ENCODE results near the gene PAPSS2. TPM values are rescaled to one million over a fixed set of nuclear protein-coding genes. Genes with fewer than 3 reads are reported as not detected.

PAPSS2 gene
- total RNA-seq, 1 experiment from 2014 or later = 22.1 TPM

- TF ChIP-seq, protein P1, sequence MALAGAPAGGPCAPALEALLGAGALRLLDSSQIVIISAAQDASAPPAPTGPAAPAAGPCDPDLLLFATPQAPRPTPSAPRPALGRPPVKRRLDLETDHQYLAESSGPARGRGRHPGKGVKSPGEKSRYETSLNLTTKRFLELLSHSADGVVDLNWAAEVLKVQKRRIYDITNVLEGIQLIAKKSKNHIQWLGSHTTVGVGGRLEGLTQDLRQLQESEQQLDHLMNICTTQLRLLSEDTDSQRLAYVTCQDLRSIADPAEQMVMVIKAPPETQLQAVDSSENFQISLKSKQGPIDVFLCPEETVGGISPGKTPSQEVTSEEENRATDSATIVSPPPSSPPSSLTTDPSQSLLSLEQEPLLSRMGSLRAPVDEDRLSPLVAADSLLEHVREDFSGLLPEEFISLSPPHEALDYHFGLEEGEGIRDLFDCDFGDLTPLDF (CRISPR knock-in tag; IDR thresholded peaks at IDR 0.05) = no peak
- no peak for TF ChIP-seq ATF1 (CRISPR knock-in tag; IDR thresholded peaks at IDR 0.05)
These were observed 112.3 kb downstream of the PAPSS2 start (continued) for GRCh38 chr10:87771871-87772500.

DNA sequence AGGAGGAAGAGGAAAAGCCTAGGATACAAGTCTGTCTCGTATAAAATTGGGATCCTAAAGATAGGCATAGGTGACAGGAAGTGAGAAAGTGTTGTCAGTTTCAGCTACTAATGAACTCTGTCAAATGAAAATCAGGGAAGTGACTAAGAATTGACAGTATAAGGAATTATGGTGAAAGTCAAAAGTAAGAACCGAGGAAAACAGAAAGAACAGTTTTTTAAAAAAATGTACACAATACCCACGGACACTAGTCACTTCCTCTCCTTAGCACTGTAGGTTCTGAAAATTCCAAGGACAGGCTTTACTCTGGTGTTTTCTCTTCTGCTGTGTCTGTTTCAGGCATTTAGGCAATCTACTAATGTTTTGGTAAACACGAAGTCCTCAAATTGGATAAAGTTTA lies 116.1 kb downstream of the PAPSS2 start:
- TF ChIP-seq ZNF671 (CRISPR knock-in tag; IDR thresholded peaks at IDR 0.05) (no peak), FOXP4 (CRISPR knock-in tag; IDR thresholded peaks at IDR 0.05) (no peak)
- TF ChIP-seq, protein P2, sequence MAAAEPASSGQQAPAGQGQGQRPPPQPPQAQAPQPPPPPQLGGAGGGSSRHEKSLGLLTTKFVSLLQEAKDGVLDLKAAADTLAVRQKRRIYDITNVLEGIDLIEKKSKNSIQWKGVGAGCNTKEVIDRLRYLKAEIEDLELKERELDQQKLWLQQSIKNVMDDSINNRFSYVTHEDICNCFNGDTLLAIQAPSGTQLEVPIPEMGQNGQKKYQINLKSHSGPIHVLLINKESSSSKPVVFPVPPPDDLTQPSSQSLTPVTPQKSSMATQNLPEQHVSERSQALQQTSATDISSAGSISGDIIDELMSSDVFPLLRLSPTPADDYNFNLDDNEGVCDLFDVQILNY (CRISPR knock-in tag; IDR thresholded peaks at IDR 0.05) = no peak
- ATAC-seq (no peak), DNase-seq (ENCODE audit: low spot score) (no peak)
- H3K36me3 Mint-ChIP-seq = peaks cover 9% of the 10 kb centered on the region; the same call in 1 of the 2 replicates
- H3K27me3 Mint-ChIP-seq (ENCODE audit: low read depth) = no peaks in the 10 kb centered on the region
- H3K4me1 Mint-ChIP-seq = no peaks in the 10 kb centered on the region
- no peak overlapping the region for H3K4me3 Mint-ChIP-seq
- CTCF ChIA-PET = interaction anchor here (0.7 to 1.4 kb wide), 3 partner anchors 41 to 808 kb away, joined by 3 to 6 read pairs (median 3); no protein-coding TSS in a partner anchor
- H3K9me3 Mint-ChIP-seq = no peaks in the 10 kb centered on the region
- no peak overlapping the region for H3K27ac Mint-ChIP-seq
- POLR2A ChIA-PET = no interaction called here

DNA sequence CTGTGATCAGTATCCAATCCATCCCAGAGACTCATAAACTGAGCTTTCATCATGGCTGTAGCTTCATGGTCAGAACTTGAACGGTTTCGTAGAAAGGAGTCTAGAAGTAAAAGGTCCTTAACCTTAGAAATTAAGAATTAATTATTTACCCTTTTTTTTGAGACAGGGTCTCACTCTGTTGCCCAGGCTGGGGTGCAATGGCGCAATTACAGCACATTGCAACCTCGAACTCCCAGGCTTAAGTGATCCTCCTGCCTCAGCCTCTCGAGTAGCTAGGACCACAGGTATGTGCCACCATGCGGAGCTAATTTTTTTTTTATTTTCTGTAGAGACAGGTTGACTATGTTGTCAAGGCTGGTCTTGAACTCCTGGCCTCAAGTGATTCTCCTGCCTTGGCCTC lies 116.7 kb downstream of the PAPSS2 start:
- H3K4me1 Mint-ChIP-seq = no peaks in the 10 kb centered on the region
- peaks cover 14% of the 10 kb centered on the region for H3K36me3 Mint-ChIP-seq
- POLR2A ChIA-PET = no interaction called here
- no peak for ATAC-seq
- CTCF ChIA-PET = no interaction called here
- H3K9me3 Mint-ChIP-seq = no peaks in the 10 kb centered on the region
- no peak for DNase-seq (ENCODE audit: low spot score)
- H3K4me3 Mint-ChIP-seq = no peak overlapping the region
- TF ChIP-seq ZNF121 (CRISPR knock-in tag; IDR thresholded peaks at IDR 0.05) (peak; percentile 70; the same call in 1 of the 2 replicates), ESRRA (CRISPR knock-in tag; IDR thresholded peaks at IDR 0.05; ENCODE audit: borderline replicate concordance) (no peak)
- no peak overlapping the region for H3K27ac Mint-ChIP-seq
- H3K27me3 Mint-ChIP-seq (ENCODE audit: low read depth) = no peaks in the 10 kb centered on the region

GRCh38 chr10:87781545-87781944 lies 121.9 kb downstream of the PAPSS2 start:
- H3K27ac Mint-ChIP-seq = no peak overlapping the region
- ChIA-PET CTCF (no interaction called here), POLR2A (no interaction called here)

GRCh38 chr10:87782721-87783120 lies 123.0 kb downstream of the PAPSS2 start:
- ChIA-PET POLR2A (interaction anchor here (0.6 kb wide), 1 partner anchor 48 kb away, joined by 3 read pairs; no protein-coding TSS in a partner anchor), CTCF (interaction anchor here (1.0 kb wide), 1 partner anchor 48 kb away, joined by 3 read pairs; no protein-coding TSS in a partner anchor)
- no peak for ATAC-seq
- Mint-ChIP-seq H3K4me1 (no peaks in the 10 kb centered on the region), H3K36me3 (peaks cover 24% of the 10 kb centered on the region), H3K27ac (no peak overlapping the region), H3K4me3 (no peak overlapping the region), H3K27me3 (ENCODE audit: low read depth) (no peaks in the 10 kb centered on the region), H3K9me3 (no peaks in the 10 kb centered on the region)
- DNase-seq (ENCODE audit: low spot score) = no peak
- TF ChIP-seq NR2C2 (CRISPR knock-in tag; IDR thresholded peaks at IDR 0.05) (no peak), NFYB (CRISPR knock-in tag; conservative IDR thresholded peaks at IDR 0.05; ENCODE audit: low read depth) (no peak), GABPB1 (CRISPR knock-in tag; IDR thresholded peaks at IDR 0.05) (no peak), HMGXB4 (CRISPR knock-in tag; IDR thresholded peaks at IDR 0.05) (no peak), TCF7 (CRISPR knock-in tag; IDR thresholded peaks at IDR 0.05; ENCODE audit: low read depth) (no peak), ATF6 (CRISPR knock-in tag; IDR thresholded peaks at IDR 0.05) (no peak), HMGA2 (CRISPR knock-in tag; IDR thresholded peaks at IDR 0.05) (no peak), SP1 (CRISPR knock-in tag; conservative IDR thresholded peaks at IDR 0.05) (no peak), NR1H2 (CRISPR knock-in tag; IDR thresholded peaks at IDR 0.05) (no peak)
- TF ChIP-seq, protein P3, sequence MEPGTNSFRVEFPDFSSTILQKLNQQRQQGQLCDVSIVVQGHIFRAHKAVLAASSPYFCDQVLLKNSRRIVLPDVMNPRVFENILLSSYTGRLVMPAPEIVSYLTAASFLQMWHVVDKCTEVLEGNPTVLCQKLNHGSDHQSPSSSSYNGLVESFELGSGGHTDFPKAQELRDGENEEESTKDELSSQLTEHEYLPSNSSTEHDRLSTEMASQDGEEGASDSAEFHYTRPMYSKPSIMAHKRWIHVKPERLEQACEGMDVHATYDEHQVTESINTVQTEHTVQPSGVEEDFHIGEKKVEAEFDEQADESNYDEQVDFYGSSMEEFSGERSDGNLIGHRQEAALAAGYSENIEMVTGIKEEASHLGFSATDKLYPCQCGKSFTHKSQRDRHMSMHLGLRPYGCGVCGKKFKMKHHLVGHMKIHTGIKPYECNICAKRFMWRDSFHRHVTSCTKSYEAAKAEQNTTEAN (CRISPR knock-in tag; IDR thresholded peaks at IDR 0.05) = no peak

More at GRCh38 chr10:87781545-87781944, 121.9 kb downstream of the PAPSS2 start:
- Mint-ChIP-seq H3K9me3 (no peaks in the 10 kb centered on the region), H3K4me3 (no peak overlapping the region), H3K27me3 (ENCODE audit: low read depth) (no peaks in the 10 kb centered on the region), H3K4me1 (no peaks in the 10 kb centered on the region), H3K36me3 (peaks cover 23% of the 10 kb centered on the region)
- DNase-seq (ENCODE audit: low spot score) (no peak), ATAC-seq (no peak)
- no peak for TF ChIP-seq SOX15 (CRISPR knock-in tag; IDR thresholded peaks at IDR 0.05)
- TF ChIP-seq ZNF671 (CRISPR knock-in tag; IDR thresholded peaks at IDR 0.05) = no peak
- peak; percentile 95 for TF ChIP-seq ZNF121 (CRISPR knock-in tag; IDR thresholded peaks at IDR 0.05)
- TF ChIP-seq FOXP1 (CRISPR knock-in tag; IDR thresholded peaks at IDR 0.05; ENCODE audit: borderline replicate concordance) = no peak
- no peak for TF ChIP-seq NR1H2 (CRISPR knock-in tag; IDR thresholded peaks at IDR 0.05)

All from WTC11 (cell line).